ENCODE measurements around the gene MAP3K2.

DNA sequence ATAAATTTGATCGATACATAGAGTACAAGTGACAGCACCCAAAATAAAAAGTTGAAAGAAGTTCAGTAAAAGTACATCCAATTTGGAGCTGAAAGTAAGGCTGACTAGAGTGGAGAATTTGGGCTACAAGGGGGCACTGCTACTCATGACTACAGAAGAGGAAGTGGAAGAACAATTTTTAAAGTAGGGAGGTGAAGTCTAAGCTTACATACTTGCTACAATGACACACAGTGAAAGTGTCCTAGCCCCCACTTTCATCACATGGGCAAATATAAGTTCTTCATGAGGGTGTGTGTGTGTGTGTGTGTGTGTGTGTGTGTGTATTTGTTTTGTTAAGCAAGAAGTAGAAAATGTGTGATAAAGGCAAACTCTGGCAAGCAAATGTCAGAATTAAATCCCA, 45.7 kb downstream of the MAP3K2 start:
- TF ChIP-seq POLR2AphosphoS5 (IDR thresholded peaks at IDR 0.05; ENCODE audit: insufficient read depth in 1 of 2, low read depth in 1 of 2) = no peak
- no peak for TF ChIP-seq POLR2A (IDR thresholded peaks at IDR 0.05)
